ENCODE measurements around the gene GPR158.

The GPR158 gene

GRCh38 chr10:25436431-25436830, 261.6 kb downstream of the GPR158 start:
- Histone ChIP-seq H3K27me3 (replicated peaks in 2 of 5; ENCODE audit: control insufficient read depth in 4 of 5, insufficient read depth in 5 of 5, low read length in 4 of 5) (no peaks in the 10 kb centered on the region), H3K9me3 (ENCODE audit: control extremely low read depth in 1 of 5, control insufficient read depth in 4 of 5, insufficient read depth in 2 of 5, low read depth in 1 of 5, low read length in 4 of 5) (no peaks in the 10 kb centered on the region), H3K27ac (ENCODE audit: insufficient read depth in 1 of 2, low read depth in 1 of 2, low read length in 2 of 2, poor library complexity in 1 of 2, severe bottlenecking in 2 of 2) (no peak overlapping the region), H3K36me3 (ENCODE audit: control insufficient read depth in 4 of 4, insufficient read depth in 4 of 4, low read length in 3 of 4) (no peaks in the 10 kb centered on the region), H3K4me3 (ENCODE audit: control insufficient read depth in 1 of 7, extremely low read depth in 1 of 7, insufficient read depth in 4 of 7, low read depth in 2 of 7, low read length in 6 of 7) (no peak overlapping the region), H3K4me1 (ENCODE audit: control extremely low read depth in 1 of 4, control insufficient read depth in 4 of 4, insufficient read depth in 4 of 4, low read length in 3 of 4) (no peaks in the 10 kb centered on the region)
- CTCF ChIA-PET = no interaction called here
- POLR2A ChIA-PET = no interaction called here
- no peak for DNase-seq
- WGBS (ENCODE audit: insufficient coverage) = 100% methylated on average over 2 of the region's 2 CpGs

- ChIA-PET POLR2A (no interaction called here), CTCF (no interaction called here)
- no peak overlapping the region for H3K4me3 ChIP-seq (ENCODE audit: control insufficient read depth in 1 of 7, extremely low read depth in 1 of 7, insufficient read depth in 4 of 7, low read depth in 2 of 7, low read length in 6 of 7)
- WGBS (ENCODE audit: insufficient coverage) = 47% methylated on average over 1 of the region's 1 CpG
- H3K9me3 ChIP-seq (ENCODE audit: control extremely low read depth in 1 of 5, control insufficient read depth in 4 of 5, insufficient read depth in 2 of 5, low read depth in 1 of 5, low read length in 4 of 5) = no peaks in the 10 kb centered on the region
- DNase-seq = no peak
- H3K27ac ChIP-seq (ENCODE audit: insufficient read depth in 1 of 2, low read depth in 1 of 2, low read length in 2 of 2, poor library complexity in 1 of 2, severe bottlenecking in 2 of 2) = no peak overlapping the region
- no peaks in the 10 kb centered on the region for H3K36me3 ChIP-seq (ENCODE audit: control insufficient read depth in 4 of 4, insufficient read depth in 4 of 4, low read length in 3 of 4)
- no peaks in the 10 kb centered on the region for H3K27me3 ChIP-seq (replicated peaks in 2 of 5; ENCODE audit: control insufficient read depth in 4 of 5, insufficient read depth in 5 of 5, low read length in 4 of 5)
- no peaks in the 10 kb centered on the region for H3K4me1 ChIP-seq (ENCODE audit: control extremely low read depth in 1 of 4, control insufficient read depth in 4 of 4, insufficient read depth in 4 of 4, low read length in 3 of 4)
Observed at GRCh38 chr10:25441270-25441669, 266.5 kb downstream of the GPR158 start.

- ChIA-PET POLR2A (no interaction called here), CTCF (no interaction called here)
- Histone ChIP-seq H3K9me3 (ENCODE audit: control extremely low read depth in 1 of 5, control insufficient read depth in 4 of 5, insufficient read depth in 2 of 5, low read depth in 1 of 5, low read length in 4 of 5) (no peaks in the 10 kb centered on the region), H3K27ac (ENCODE audit: insufficient read depth in 1 of 2, low read depth in 1 of 2, low read length in 2 of 2, poor library complexity in 1 of 2, severe bottlenecking in 2 of 2) (no peak overlapping the region), H3K36me3 (ENCODE audit: control insufficient read depth in 4 of 4, insufficient read depth in 4 of 4, low read length in 3 of 4) (no peaks in the 10 kb centered on the region), H3K4me3 (ENCODE audit: control insufficient read depth in 1 of 7, extremely low read depth in 1 of 7, insufficient read depth in 4 of 7, low read depth in 2 of 7, low read length in 6 of 7) (no peak overlapping the region), H3K4me1 (ENCODE audit: control extremely low read depth in 1 of 4, control insufficient read depth in 4 of 4, insufficient read depth in 4 of 4, low read length in 3 of 4) (no peaks in the 10 kb centered on the region), H3K27me3 (replicated peaks in 2 of 5; ENCODE audit: control insufficient read depth in 4 of 5, insufficient read depth in 5 of 5, low read length in 4 of 5) (no peaks in the 10 kb centered on the region)
- 88% methylated on average over 5 of the region's 6 CpGs for WGBS (ENCODE audit: insufficient coverage)
- DNase-seq = no peak
Observed at GRCh38 chr10:25444266-25444665, 269.5 kb downstream of the GPR158 start.

GRCh38 chr10:25451401-25451800, 276.6 kb downstream of the GPR158 start:
- DNase-seq = no peak
- H3K36me3 ChIP-seq (ENCODE audit: control insufficient read depth in 4 of 4, insufficient read depth in 4 of 4, low read length in 3 of 4) = no peaks in the 10 kb centered on the region
- no peak overlapping the region for H3K27ac ChIP-seq (ENCODE audit: insufficient read depth in 1 of 2, low read depth in 1 of 2, low read length in 2 of 2, poor library complexity in 1 of 2, severe bottlenecking in 2 of 2)
- no CpG with 5 or more reads among the region's 4 CpGs for WGBS (ENCODE audit: insufficient coverage)
- ChIA-PET CTCF (no interaction called here), POLR2A (no interaction called here)
- no peak overlapping the region for H3K4me3 ChIP-seq (ENCODE audit: control insufficient read depth in 1 of 7, extremely low read depth in 1 of 7, insufficient read depth in 4 of 7, low read depth in 2 of 7, low read length in 6 of 7)
- no peaks in the 10 kb centered on the region for H3K9me3 ChIP-seq (ENCODE audit: control extremely low read depth in 1 of 5, control insufficient read depth in 4 of 5, insufficient read depth in 2 of 5, low read depth in 1 of 5, low read length in 4 of 5)
- H3K4me1 ChIP-seq (ENCODE audit: control extremely low read depth in 1 of 4, control insufficient read depth in 4 of 4, insufficient read depth in 4 of 4, low read length in 3 of 4) = no peaks in the 10 kb centered on the region
- no peaks in the 10 kb centered on the region for H3K27me3 ChIP-seq (replicated peaks in 2 of 5; ENCODE audit: control insufficient read depth in 4 of 5, insufficient read depth in 5 of 5, low read length in 4 of 5)

GRCh38 chr10:25453619-25454018, 278.8 kb downstream of the GPR158 start:
- Histone ChIP-seq H3K27ac (ENCODE audit: insufficient read depth in 1 of 2, low read depth in 1 of 2, low read length in 2 of 2, poor library complexity in 1 of 2, severe bottlenecking in 2 of 2) (no peak overlapping the region), H3K4me3 (ENCODE audit: control insufficient read depth in 1 of 7, extremely low read depth in 1 of 7, insufficient read depth in 4 of 7, low read depth in 2 of 7, low read length in 6 of 7) (no peak overlapping the region), H3K36me3 (ENCODE audit: control insufficient read depth in 4 of 4, insufficient read depth in 4 of 4, low read length in 3 of 4) (no peaks in the 10 kb centered on the region), H3K4me1 (ENCODE audit: control extremely low read depth in 1 of 4, control insufficient read depth in 4 of 4, insufficient read depth in 4 of 4, low read length in 3 of 4) (no peaks in the 10 kb centered on the region), H3K27me3 (replicated peaks in 2 of 5; ENCODE audit: control insufficient read depth in 4 of 5, insufficient read depth in 5 of 5, low read length in 4 of 5) (no peaks in the 10 kb centered on the region), H3K9me3 (ENCODE audit: control extremely low read depth in 1 of 5, control insufficient read depth in 4 of 5, insufficient read depth in 2 of 5, low read depth in 1 of 5, low read length in 4 of 5) (no peaks in the 10 kb centered on the region)
- WGBS (ENCODE audit: insufficient coverage) = 100% methylated on average over 1 of the region's 1 CpG
- ChIA-PET POLR2A (no interaction called here), CTCF (no interaction called here)
- no peak for DNase-seq

GRCh38 chr10:25455980-25456567, 281.3 kb downstream of the GPR158 start:
- no peak for DNase-seq
- no peaks in the 10 kb centered on the region for H3K9me3 ChIP-seq (ENCODE audit: control extremely low read depth in 1 of 5, control insufficient read depth in 4 of 5, insufficient read depth in 2 of 5, low read depth in 1 of 5, low read length in 4 of 5)
- no peaks in the 10 kb centered on the region for H3K27me3 ChIP-seq (replicated peaks in 2 of 5; ENCODE audit: control insufficient read depth in 4 of 5, insufficient read depth in 5 of 5, low read length in 4 of 5)
- ChIA-PET CTCF (no interaction called here), POLR2A (no interaction called here)
- no peaks in the 10 kb centered on the region for H3K36me3 ChIP-seq (ENCODE audit: control insufficient read depth in 4 of 4, insufficient read depth in 4 of 4, low read length in 3 of 4)
- no peak overlapping the region for H3K27ac ChIP-seq (ENCODE audit: insufficient read depth in 1 of 2, low read depth in 1 of 2, low read length in 2 of 2, poor library complexity in 1 of 2, severe bottlenecking in 2 of 2)
- H3K4me3 ChIP-seq (ENCODE audit: control insufficient read depth in 1 of 7, extremely low read depth in 1 of 7, insufficient read depth in 4 of 7, low read depth in 2 of 7, low read length in 6 of 7) = no peak overlapping the region
- WGBS (ENCODE audit: insufficient coverage) = 29% methylated on average over 1 of the region's 4 CpGs
- no peaks in the 10 kb centered on the region for H3K4me1 ChIP-seq (ENCODE audit: control extremely low read depth in 1 of 4, control insufficient read depth in 4 of 4, insufficient read depth in 4 of 4, low read length in 3 of 4)

- POLR2A ChIA-PET = no interaction called here
- Histone ChIP-seq H3K27me3 (replicated peaks in 2 of 5; ENCODE audit: control insufficient read depth in 4 of 5, insufficient read depth in 5 of 5, low read length in 4 of 5) (no peaks in the 10 kb centered on the region), H3K36me3 (ENCODE audit: control insufficient read depth in 4 of 4, insufficient read depth in 4 of 4, low read length in 3 of 4) (no peaks in the 10 kb centered on the region), H3K4me3 (ENCODE audit: control insufficient read depth in 1 of 7, extremely low read depth in 1 of 7, insufficient read depth in 4 of 7, low read depth in 2 of 7, low read length in 6 of 7) (no peak overlapping the region), H3K27ac (ENCODE audit: insufficient read depth in 1 of 2, low read depth in 1 of 2, low read length in 2 of 2, poor library complexity in 1 of 2, severe bottlenecking in 2 of 2) (no peak overlapping the region), H3K9me3 (ENCODE audit: control extremely low read depth in 1 of 5, control insufficient read depth in 4 of 5, insufficient read depth in 2 of 5, low read depth in 1 of 5, low read length in 4 of 5) (no peaks in the 10 kb centered on the region), H3K4me1 (ENCODE audit: control extremely low read depth in 1 of 4, control insufficient read depth in 4 of 4, insufficient read depth in 4 of 4, low read length in 3 of 4) (no peaks in the 10 kb centered on the region)
- WGBS (ENCODE audit: insufficient coverage) = 100% methylated on average over 2 of the region's 2 CpGs
- no peak for DNase-seq
- CTCF ChIA-PET = no interaction called here
Observed at GRCh38 chr10:25457552-25457951, 282.8 kb downstream of the GPR158 start.

Measured in common myeloid progenitor, CD34-positive (primary cell).